Skeletal muscle tissue (tissue), 4 donors: Measurements from ENCODE around the gene CCDC32. TPM values are rescaled to one million over a fixed set of nuclear protein-coding genes. Genes with fewer than 3 reads are reported as not detected.

Experiments used
- H3K27ac ChIP-seq: one replicate; pipeline ENCODE4 v1.7.0; 2013; ENCODE audit warnings: mild to moderate bottlenecking, low read depth, low read length, inconsistent platforms
- H3K27me3 ChIP-seq, 3 donors: one replicate each; pipeline ENCODE4 v1.7.0; 2013; ENCODE audit warnings: low read length in 3 of 3; ENCODE audit not compliant: control insufficient read depth in 3 of 3, insufficient read depth in 3 of 3
- H3K36me3 ChIP-seq, 3 donors: one replicate each; pipeline ENCODE4 v1.7.0; 2013; ENCODE audit warnings: low read length in 3 of 3; ENCODE audit not compliant: control insufficient read depth in 3 of 3, insufficient read depth in 3 of 3
- H3K4me1 ChIP-seq, 3 donors: one replicate each; pipeline ENCODE4 v1.7.0; 2013; ENCODE audit warnings: low read length in 3 of 3, mild to moderate bottlenecking in 3 of 3; ENCODE audit not compliant: control insufficient read depth in 3 of 3, insufficient read depth in 3 of 3
- H3K4me3 ChIP-seq, 3 donors: one replicate each; pipeline ENCODE4 v1.7.0; 2013; ENCODE audit warnings: low read length in 3 of 3
- H3K9ac ChIP-seq, 3 donors: one replicate each; pipeline ENCODE4 v1.7.0; 2013; ENCODE audit warnings: low read length in 3 of 3, mild to moderate bottlenecking in 3 of 3, moderate library complexity in 2 of 3, low read depth in 1 of 3
- H3K9me3 ChIP-seq, 3 donors: one replicate each; pipeline ENCODE4 v1.7.0; 2013; ENCODE audit warnings: low read length in 3 of 3; ENCODE audit not compliant: control insufficient read depth in 3 of 3
- total RNA-seq: library from RNA; depleted of rRNA; stranded (reverse); fragments of >200 nt; gene quantifications from one replicate; pipeline ENCODE4 v1.2.3, GENCODE V29; 2014
- donor health status: Osteomylitis.

CCDC32 gene
- total RNA-seq, 1 donor from 2014 or later: 11.0 TPM

GRCh38 chr15:40549894-40550293, 14.9 kb downstream of the CCDC32 start:
- peak overlapping the region; percentile 93 for H3K27ac ChIP-seq
- no peaks in the 10 kb centered on the region for H3K9me3 ChIP-seq
- no peaks in the 10 kb centered on the region for H3K27me3 ChIP-seq
- H3K4me1 ChIP-seq: peaks cover 44 to 73% (median 52%) of the 10 kb centered on the region in 3 donors
- H3K4me3 ChIP-seq: peak overlapping the region; percentile 19 to 52 (median 41)
- H3K36me3 ChIP-seq: peaks cover 0 to 12% (median 0%) of the 10 kb centered on the region in 3 donors
- H3K9ac ChIP-seq: peak overlapping the region in 2 of 3 donors; percentile 36 to 58

- H3K27ac ChIP-seq: peak overlapping the region; percentile 93
Measured at GRCh38 chr15:40548610-40549009, 16.2 kb downstream of the CCDC32 start.

GRCh38 chr15:40545457-40545856, 19.4 kb downstream of the CCDC32 start:
- H3K36me3 ChIP-seq: no peaks in the 10 kb centered on the region
- H3K9ac ChIP-seq: no peak overlapping the region
- no peaks in the 10 kb centered on the region for H3K27me3 ChIP-seq
- H3K9me3 ChIP-seq: no peaks in the 10 kb centered on the region
- no peak overlapping the region for H3K27ac ChIP-seq
- no peak overlapping the region for H3K4me3 ChIP-seq
- H3K4me1 ChIP-seq: peaks cover 23 to 38% (median 26%) of the 10 kb centered on the region in 3 donors

More at GRCh38 chr15:40548610-40549009, 16.2 kb downstream of the CCDC32 start:
- no peak overlapping the region for H3K9ac ChIP-seq
- peaks cover 34 to 61% (median 41%) of the 10 kb centered on the region in 3 donors for H3K4me1 ChIP-seq
- no peaks in the 10 kb centered on the region for H3K9me3 ChIP-seq
- no peaks in the 10 kb centered on the region for H3K27me3 ChIP-seq
- H3K36me3 ChIP-seq: peaks cover 0 to 8% (median 0%) of the 10 kb centered on the region in 3 donors
- H3K4me3 ChIP-seq: no peak overlapping the region

GRCh38 chr15:40543631-40544294, 21.1 kb downstream of the CCDC32 start:
- peaks cover 0 to 3% (median 0%) of the 10 kb centered on the region in 3 donors for H3K36me3 ChIP-seq
- H3K27ac ChIP-seq: no peak overlapping the region
- no peaks in the 10 kb centered on the region for H3K27me3 ChIP-seq
- no peak overlapping the region for H3K9ac ChIP-seq
- H3K9me3 ChIP-seq: no peaks in the 10 kb centered on the region
- H3K4me1 ChIP-seq: peaks cover 11 to 21% (median 14%) of the 10 kb centered on the region in 3 donors
- H3K4me3 ChIP-seq: no peak overlapping the region

GRCh38 chr15:40543082-40543481, 21.8 kb downstream of the CCDC32 start:
- H3K4me3 ChIP-seq: no peak overlapping the region
- H3K9ac ChIP-seq: no peak overlapping the region
- H3K4me1 ChIP-seq: peaks cover 11 to 15% (median 13%) of the 10 kb centered on the region in 3 donors
- no peak overlapping the region for H3K27ac ChIP-seq
- H3K27me3 ChIP-seq: no peaks in the 10 kb centered on the region
- no peaks in the 10 kb centered on the region for H3K9me3 ChIP-seq
- H3K36me3 ChIP-seq: peaks cover 0 to 3% (median 0%) of the 10 kb centered on the region in 3 donors

- H3K9me3 ChIP-seq: no peaks in the 10 kb centered on the region
- peaks cover 2 to 5% (median 4%) of the 10 kb centered on the region in 3 donors for H3K4me1 ChIP-seq
- no peak overlapping the region for H3K4me3 ChIP-seq
- H3K27me3 ChIP-seq: no peaks in the 10 kb centered on the region
- H3K27ac ChIP-seq: no peak overlapping the region
- no peak overlapping the region for H3K9ac ChIP-seq
- H3K36me3 ChIP-seq: peaks cover 0 to 8% (median 0%) of the 10 kb centered on the region in 3 donors
Measured at GRCh38 chr15:40538976-40539375, 25.9 kb downstream of the CCDC32 start.

GRCh38 chr15:40536501-40536900, 28.3 kb downstream of the CCDC32 start:
- Histone ChIP-seq H3K27ac (no peak overlapping the region), H3K4me3 (no peak overlapping the region)

GRCh38 chr15:40534371-40534770, 30.5 kb downstream of the CCDC32 start:
- peaks cover 2 to 5% (median 4%) of the 10 kb centered on the region in 3 donors for H3K4me1 ChIP-seq
- H3K27ac ChIP-seq: no peak overlapping the region
- H3K9me3 ChIP-seq: no peaks in the 10 kb centered on the region
- H3K9ac ChIP-seq: no peak overlapping the region
- H3K4me3 ChIP-seq: no peak overlapping the region
- peaks cover 0 to 8% (median 0%) of the 10 kb centered on the region in 3 donors for H3K36me3 ChIP-seq
- H3K27me3 ChIP-seq: no peaks in the 10 kb centered on the region

More at GRCh38 chr15:40536501-40536900, 28.3 kb downstream of the CCDC32 start:
- H3K9ac ChIP-seq: no peak overlapping the region
- H3K27me3 ChIP-seq: no peaks in the 10 kb centered on the region
- no peaks in the 10 kb centered on the region for H3K9me3 ChIP-seq
- peaks cover 0 to 8% (median 0%) of the 10 kb centered on the region in 3 donors for H3K36me3 ChIP-seq
- peaks cover 2 to 5% (median 4%) of the 10 kb centered on the region in 3 donors for H3K4me1 ChIP-seq

GRCh38 chr15:40533763-40534364, 31.0 kb downstream of the CCDC32 start:
- Histone ChIP-seq H3K27me3 (no peaks in the 10 kb centered on the region), H3K9ac (no peak overlapping the region), H3K27ac (no peak overlapping the region), H3K4me1 (peaks cover 2 to 5% (median 4%) of the 10 kb centered on the region in 3 donors), H3K36me3 (peaks cover 0 to 5% (median 0%) of the 10 kb centered on the region in 3 donors), H3K9me3 (no peaks in the 10 kb centered on the region), H3K4me3 (no peak overlapping the region)

- Histone ChIP-seq H3K9ac (no peak overlapping the region), H3K9me3 (no peaks in the 10 kb centered on the region), H3K27ac (no peak overlapping the region), H3K36me3 (no peaks in the 10 kb centered on the region), H3K4me3 (no peak overlapping the region), H3K4me1 (no peaks in the 10 kb centered on the region), H3K27me3 (no peaks in the 10 kb centered on the region)
Measured at GRCh38 chr15:40528801-40529200, 36.0 kb downstream of the CCDC32 start.
